ENCODE results near the gene WDR26. TPM values are rescaled to one million over a fixed set of nuclear protein-coding genes. Genes with fewer than 3 reads are reported as not detected.
"Not testable (repeated sequence)": the region's sequence is repeated elsewhere in the genome, so short reads cannot be mapped to it uniquely, and the experiment has no call there.

WDR26 gene
- total RNA-seq, 4 donors from 2014 or later: 61.5 to 78.7 (median 71.9) TPM

DNA sequence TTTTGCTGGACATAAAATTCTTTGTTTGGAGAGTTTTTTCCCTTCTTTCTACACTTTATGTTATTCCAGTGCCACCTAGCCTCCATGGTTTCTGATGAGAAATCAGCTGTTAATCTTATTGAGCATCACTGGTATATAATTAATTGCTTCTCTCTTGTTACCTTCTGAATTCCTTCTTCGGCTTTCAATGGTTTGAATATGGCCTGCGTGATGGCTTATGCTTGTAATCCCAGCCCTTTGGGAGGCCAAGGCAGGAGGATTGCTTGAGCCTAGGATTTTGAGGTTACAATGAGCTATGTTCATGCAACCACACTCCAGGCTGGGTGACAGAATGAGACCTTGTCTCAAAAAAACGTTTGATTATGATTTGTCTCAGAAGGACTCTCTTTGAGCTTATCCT is 90.9 kb downstream of the WDR26 start:
- Histone ChIP-seq H3K4me1 (peaks cover 0 to 7% (median 0%) of the 10 kb centered on the region in 4 donors), H3K9me3 (peaks cover 0 to 27% (median 5%) of the 10 kb centered on the region in 4 donors), H3K36me3 (no peaks in the 10 kb centered on the region), H3K4me3 (no peak overlapping the region), H3K27me3 (peaks cover 0 to 14% of the 10 kb centered on the region in 2 donors), H3K27ac (no peak overlapping the region)
- no peak for TF ChIP-seq EP300 (IDR thresholded peaks at IDR 0.05)
- TF ChIP-seq POLR2A (IDR thresholded peaks at IDR 0.05): no peak
- TF ChIP-seq CTCF (IDR thresholded peaks at IDR 0.05): no peak
- 42 to 56% methylated on average over 3 of the region's 3 CpGs for WGBS, 2 donors
- no peak for DNase-seq (ENCODE audit: low spot score in 2 of 2)

DNA sequence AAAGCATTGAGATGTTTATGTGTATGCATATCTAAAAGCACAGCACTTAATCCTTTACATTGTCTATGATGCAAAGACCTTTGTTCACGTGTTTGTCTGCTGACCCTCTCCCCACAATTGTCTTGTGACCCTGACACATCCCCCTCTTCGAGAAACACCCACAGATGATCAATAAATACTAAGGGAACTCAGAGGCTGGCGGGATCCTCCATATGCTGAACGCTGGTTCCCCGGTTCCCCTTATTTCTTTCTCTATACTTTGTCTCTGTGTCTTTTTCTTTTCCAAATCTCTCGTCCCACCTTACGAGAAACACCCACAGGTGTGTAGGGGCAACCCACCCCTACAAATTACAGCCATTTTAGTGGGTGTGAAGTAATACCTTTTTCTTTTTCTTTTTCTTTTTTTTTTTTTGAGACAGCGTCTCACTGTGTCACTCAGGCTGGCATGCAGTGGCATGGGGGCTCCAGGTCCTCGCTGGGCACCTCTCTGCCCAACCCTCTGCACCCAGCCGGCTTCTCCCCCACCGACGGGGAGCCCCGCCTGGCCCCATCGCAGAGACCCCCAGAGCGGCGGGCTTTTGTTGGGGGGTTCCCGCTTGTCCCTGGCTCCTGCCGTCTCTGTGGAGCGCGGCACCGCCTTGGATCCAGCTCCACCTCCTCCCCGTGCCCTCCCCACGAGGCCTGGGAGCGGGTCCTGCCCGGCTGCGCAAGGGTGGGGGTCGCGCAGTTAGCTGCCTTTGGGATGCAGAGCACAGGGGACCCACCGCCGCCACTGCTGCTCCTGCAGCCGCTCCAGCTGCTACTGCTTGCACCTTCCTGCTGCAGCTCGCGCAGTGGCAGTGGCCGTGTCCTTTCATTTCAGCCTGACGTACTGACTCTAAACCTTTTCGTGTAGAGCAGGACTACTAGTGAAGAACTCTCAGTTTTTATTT is 93.9 kb downstream of the WDR26 start:
- peak overlapping the region in 3 of 4 donors; percentile 41 to 53 (median 45) for H3K4me3 ChIP-seq
- not testable (repeated sequence) for H3K27ac ChIP-seq; H3K36me3 ChIP-seq; DNase-seq (ENCODE audit: low spot score in 2 of 2); H3K4me1 ChIP-seq
- peaks cover 0 to 14% of the 10 kb centered on the region in 2 donors for H3K27me3 ChIP-seq
- peaks cover 0 to 27% (median 5%) of the 10 kb centered on the region in 4 donors for H3K9me3 ChIP-seq
- WGBS, 2 donors: 2 to 5% methylated on average over 33 to 34 of the region's 36 CpGs

GRCh38 chr1:224339442-224340033 is 95.1 kb downstream of the WDR26 start:
- Histone ChIP-seq H3K27ac (no peak overlapping the region), H3K4me3 (no peak overlapping the region), H3K9me3 (peaks cover 0 to 21% (median 5%) of the 10 kb centered on the region in 4 donors), H3K36me3 (no peaks in the 10 kb centered on the region), H3K27me3 (peaks cover 0 to 14% of the 10 kb centered on the region in 2 donors), H3K4me1 (peaks cover 0 to 7% (median 0%) of the 10 kb centered on the region in 4 donors)
- 31 to 48% methylated on average over 2 to 4 of the region's 4 CpGs for WGBS, 2 donors
- DNase-seq (ENCODE audit: low spot score in 2 of 2): no peak
- no peak for TF ChIP-seq EP300 (IDR thresholded peaks at IDR 0.05)
- TF ChIP-seq CTCF (IDR thresholded peaks at IDR 0.05): no peak

DNA sequence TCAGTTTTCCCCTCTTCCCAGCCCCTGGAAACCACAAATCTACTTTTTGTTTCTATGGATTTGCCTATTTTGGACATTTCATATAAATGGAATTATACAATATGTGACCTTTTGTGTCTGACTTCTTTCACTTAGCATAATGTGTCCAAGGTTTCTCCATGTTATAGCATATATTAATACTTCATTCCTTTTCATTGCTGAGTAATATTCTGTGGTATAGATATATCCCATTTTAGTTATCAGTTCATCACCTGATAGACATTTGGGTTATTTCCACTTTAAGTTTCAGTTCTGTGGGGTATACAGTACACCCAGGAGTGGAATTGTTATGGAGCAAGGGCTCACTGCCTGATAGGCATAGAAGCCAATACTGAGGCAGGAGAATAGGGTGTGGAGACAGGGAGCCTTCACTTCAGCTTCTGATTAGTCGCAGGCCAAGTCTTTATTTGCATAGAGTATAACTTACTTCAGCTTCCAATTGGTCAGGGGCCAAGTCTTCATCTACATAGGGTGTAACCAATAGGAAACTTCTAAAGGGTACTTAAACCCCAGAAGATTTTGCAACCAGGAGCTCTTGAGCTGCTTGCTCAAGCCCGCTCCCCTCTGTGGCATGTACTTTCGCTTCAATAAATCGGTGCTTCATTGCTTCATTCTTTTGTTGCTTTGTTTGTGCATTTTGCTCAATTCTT is 96.3 kb downstream of the WDR26 start:
- 93 to 94% methylated on average over 4 of the region's 4 CpGs for WGBS, 2 donors
- Histone ChIP-seq H3K9me3 (peaks cover 0 to 8% (median 2%) of the 10 kb centered on the region in 4 donors), H3K36me3 (no peaks in the 10 kb centered on the region), H3K27ac (no peak overlapping the region), H3K4me3 (no peak overlapping the region), H3K4me1 (peaks cover 0 to 7% (median 0%) of the 10 kb centered on the region in 4 donors), H3K27me3 (peaks cover 0 to 14% of the 10 kb centered on the region in 2 donors)
- DNase-seq (ENCODE audit: low spot score in 2 of 2): no peak
- TF ChIP-seq EP300 (IDR thresholded peaks at IDR 0.05): no peak
- TF ChIP-seq POLR2A (IDR thresholded peaks at IDR 0.05): no peak
- TF ChIP-seq CTCF (IDR thresholded peaks at IDR 0.05): no peak

Small RNA genes lying within 50 kb of the gene (small RNA-seq; reads per million reads assigned to genes)
- not detected for gene MIR4742

Other genes with a start within 250 kb of the WDR26 start
- 10 to 100 TPM; 15.5 to 41.1 (median 28.3) TPM for gene NVL, start 104.6 kb downstream of the WDR26 start, total RNA-seq
- 10 to 100 TPM; 20.8 to 65.1 (median 34.6) TPM for gene CNIH4, start 77.9 kb downstream of the WDR26 start, total RNA-seq
- 1 to 10 TPM; 1.8 to 7.6 (median 4.7) TPM for gene CNIH3, start 181.5 kb upstream of the WDR26 start, total RNA-seq

Data from tibial nerve (tissue), 4 donors.